ENCODE measurements around the gene BCAS1.
A peak's percentile ranks its signal among the peaks of the same experiment; 100 is the strongest.

Gene BCAS1

DNA sequence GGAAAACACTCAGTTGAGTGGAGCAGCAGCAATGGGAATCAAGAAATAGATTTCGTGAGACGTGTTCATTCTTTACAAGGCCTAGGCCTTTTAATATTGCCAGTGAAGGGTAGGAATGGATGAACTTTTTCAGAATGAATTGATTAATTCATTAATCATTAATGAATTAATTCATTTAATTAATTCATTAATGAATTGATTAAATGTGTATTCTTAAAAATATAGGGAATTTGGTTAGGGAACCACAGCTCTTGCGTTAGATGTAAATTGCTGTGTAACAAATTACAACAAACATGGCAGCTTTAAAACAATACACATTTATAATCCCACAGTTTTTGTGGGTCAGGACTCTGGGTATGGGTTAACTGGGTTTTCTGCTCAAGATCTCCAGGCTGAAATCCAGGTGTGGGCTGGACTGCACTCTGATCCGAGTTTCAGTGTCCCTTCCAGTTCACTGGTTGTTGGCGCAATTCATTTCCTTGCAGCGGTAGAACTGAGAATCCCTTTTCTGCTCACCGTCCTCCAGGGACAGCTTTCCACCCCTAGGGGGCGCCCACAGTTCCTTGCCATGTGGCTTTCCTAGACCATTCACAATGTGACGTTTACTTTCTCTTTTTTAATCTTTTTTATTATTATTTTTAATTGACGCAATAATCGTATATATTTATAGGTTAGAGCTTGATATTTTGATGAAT lies 32.8 kb upstream of the BCAS1 start:
- FAIRE-seq, result peak; percentile 74

DNA sequence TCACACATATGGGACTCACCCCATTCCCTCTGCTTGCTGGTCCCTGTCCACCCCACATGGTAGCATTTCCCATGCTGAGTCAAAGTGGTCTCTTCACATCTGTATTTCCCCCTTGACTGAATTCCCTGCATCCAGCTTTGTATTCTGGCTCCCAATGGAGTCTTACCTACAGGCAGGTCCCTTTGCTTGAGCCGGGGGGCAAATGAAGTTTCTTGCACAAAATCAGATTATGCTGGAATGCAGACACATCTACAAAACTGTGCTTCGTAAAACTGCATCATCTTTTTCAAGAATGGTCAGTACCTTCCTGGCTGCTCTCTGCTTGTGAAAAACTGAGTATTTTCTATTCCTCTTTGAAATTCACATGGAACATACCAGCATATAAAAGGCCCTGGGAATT lies 32.1 kb upstream of the BCAS1 start:
- no peak for FAIRE-seq

DNA sequence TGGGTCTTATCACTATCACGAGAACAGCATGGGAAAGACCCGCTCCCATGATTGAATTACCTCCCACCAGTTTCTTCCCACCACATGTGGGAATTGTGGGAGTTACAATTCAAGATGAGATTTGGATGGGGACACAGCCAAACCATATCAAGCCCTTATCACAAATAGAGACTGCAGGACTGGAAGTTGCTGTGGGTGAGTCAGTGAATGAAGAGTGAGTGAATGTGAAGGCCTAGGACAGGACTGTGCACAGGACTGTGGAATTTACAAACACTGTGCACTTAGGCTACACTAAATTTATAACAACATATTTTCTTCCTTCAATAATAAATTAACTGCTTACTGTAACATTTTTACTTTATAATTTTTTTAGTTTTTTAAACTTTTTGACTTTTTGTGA lies 30.2 kb upstream of the BCAS1 start:
- no peak for FAIRE-seq

DNA sequence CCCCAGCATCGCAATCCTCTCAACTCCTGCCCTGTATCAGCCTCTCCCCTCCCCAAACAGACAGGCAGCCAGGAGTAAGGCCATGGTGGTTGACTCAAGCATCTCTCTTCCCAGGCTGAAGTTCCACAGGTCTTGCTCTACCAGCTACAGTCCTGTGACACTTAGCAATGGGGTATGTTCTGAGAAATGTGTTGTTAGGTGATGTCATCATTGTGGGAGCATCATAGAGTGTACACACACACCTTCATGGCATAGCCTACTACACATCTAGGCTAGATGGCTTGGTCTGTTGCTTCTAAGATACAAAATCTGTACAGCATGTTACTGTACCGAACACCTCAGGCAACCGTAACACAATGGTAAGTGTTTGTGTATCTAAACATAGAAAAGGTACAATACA lies 29.5 kb upstream of the BCAS1 start:
- no peak for FAIRE-seq

DNA sequence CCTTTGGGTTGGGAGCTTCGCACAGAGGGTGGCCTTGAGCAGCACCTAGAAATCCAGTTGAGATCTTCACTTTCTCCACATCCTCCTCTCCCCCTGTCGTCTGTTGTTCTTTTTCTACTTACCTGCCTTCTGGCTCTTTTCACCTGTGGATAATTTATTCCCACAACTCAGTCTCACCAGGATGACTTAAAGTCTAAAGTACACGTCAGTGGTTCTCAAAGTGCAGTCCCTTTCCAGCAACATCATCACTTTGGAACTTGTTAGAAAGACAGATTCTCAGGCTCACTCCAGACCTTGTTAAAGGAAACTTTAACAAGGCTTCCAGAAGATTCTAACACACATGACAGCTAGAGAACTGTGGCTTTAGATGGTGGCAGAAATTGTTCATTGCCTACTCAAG lies 27.7 kb upstream of the BCAS1 start:
- no peak for FAIRE-seq

DNA sequence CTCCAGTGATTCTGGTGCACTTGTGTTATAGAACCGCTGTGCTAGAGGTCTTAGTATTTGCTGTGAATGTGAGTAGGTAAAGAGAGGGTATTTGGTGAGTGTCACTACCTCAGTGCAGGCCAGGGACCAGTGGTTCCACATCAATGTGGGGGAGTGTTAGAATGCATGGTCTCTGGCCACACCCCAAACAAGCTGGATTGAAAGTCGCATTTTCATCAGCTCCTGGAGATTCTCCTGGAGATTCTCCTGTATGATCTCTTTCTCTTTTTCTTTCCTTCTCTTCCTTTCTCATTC lies 26.8 kb upstream of the BCAS1 start:
- FAIRE-seq, result no peak

DNA sequence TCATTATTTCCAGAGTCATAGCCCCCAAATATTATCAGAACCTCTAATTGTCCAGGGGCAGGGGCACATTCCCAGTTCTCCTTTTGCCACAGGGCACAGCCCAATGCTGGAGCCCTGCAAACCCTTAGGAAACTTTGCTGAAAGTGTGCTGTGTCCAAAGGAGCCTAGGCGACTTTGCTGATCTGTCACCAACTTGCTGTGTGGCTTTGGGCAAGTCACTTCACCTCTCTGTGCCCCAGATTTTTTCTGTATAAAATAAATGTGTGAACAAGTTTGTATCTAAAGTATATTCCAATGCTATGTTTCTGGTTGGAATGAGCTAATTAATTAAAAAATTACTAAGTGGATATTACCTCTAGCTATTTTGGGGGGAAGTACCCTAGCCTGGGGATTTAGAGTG lies 25.4 kb upstream of the BCAS1 start:
- FAIRE-seq, result no peak

DNA sequence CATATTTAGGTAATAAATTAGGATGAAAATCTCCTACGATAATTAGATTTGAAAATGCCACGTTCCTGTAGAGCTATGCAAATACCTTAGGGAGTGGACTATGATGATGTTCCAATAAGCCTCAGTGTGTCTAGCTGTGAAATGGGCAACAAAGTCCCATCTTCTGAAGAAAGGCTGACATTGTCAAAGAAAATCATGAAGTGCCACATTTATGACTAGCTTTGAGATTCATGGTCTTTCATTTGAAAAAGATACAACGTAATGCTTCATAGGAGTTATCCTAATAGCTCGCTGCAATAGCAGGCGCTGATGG lies 23.8 kb upstream of the BCAS1 start:
- no peak for FAIRE-seq

DNA sequence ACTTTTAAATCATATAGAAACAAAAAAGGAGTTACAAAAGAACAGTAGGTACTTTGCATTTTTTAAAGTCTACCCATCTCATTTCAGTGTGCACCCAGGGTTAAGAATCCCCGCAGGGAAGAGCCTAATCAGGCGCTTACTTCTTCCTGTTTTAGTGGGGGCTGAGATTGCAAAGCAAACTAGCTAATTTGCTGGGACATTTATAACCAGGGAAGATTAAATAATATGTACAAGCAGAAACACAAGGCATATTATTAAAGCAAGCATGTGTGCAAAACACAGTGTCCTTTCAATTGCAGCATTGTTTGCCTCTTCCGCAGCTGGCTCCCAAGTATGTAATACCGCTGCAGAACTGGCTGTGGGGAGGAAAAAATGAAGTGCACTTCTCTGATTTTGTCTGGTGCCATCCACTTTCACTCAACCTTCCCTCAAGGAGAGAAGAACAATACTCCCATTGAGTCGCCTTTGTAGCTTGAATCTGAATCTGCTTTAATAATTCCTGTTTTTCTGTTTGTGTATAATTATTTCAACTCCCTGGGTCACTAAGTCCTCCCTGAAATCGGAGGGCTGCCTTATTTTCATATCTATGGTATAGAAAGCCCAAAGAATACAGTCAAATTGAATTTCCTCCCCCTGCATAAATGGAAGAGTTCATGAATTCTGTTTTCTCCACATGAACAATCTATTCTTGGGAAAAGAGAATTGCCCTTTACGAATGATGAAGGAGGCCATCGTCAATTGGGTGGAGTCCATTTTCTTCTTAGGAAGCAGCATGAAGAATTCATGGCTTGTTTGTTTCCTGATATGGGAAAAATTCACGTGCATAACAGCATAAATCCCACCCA lies 23.3 kb upstream of the BCAS1 start:
- FAIRE-seq, result no peak

DNA sequence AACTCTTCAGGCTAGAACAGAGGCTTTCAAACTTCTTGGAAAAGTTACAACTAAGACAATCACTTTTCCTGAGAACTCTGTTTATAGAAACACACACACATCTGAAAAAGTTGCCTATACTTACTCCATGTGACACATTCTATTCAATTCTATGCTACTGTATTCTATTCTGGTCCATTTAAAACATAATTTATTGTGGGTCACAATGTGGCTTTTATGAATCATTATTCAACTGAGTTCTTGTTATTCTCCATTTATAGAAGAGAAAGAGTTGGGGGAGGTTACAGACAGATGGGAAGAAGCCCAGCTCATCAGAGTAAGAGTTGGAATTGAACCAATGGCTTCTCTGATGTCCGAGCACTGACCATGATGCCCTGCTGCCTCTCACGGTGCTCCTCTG lies 21.6 kb upstream of the BCAS1 start:
- no peak for FAIRE-seq

DNA sequence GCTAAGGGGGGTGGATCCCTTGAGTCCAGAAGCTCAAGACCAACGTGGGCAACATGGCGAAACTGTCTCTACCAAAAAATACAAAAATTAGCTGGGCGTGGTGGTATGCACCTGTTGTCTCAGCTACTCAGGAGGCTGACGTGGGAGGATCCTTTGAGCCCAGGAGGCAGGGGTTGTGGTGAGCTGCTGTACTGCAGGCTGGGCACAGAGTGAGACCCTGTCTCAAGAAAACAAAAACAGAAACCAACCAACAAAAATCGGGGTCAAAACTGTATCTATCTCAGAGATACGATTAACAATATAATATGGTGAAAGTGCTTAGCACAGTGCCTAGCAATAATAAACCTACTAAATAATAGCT lies 20.7 kb upstream of the BCAS1 start:
- no peak for FAIRE-seq

DNA sequence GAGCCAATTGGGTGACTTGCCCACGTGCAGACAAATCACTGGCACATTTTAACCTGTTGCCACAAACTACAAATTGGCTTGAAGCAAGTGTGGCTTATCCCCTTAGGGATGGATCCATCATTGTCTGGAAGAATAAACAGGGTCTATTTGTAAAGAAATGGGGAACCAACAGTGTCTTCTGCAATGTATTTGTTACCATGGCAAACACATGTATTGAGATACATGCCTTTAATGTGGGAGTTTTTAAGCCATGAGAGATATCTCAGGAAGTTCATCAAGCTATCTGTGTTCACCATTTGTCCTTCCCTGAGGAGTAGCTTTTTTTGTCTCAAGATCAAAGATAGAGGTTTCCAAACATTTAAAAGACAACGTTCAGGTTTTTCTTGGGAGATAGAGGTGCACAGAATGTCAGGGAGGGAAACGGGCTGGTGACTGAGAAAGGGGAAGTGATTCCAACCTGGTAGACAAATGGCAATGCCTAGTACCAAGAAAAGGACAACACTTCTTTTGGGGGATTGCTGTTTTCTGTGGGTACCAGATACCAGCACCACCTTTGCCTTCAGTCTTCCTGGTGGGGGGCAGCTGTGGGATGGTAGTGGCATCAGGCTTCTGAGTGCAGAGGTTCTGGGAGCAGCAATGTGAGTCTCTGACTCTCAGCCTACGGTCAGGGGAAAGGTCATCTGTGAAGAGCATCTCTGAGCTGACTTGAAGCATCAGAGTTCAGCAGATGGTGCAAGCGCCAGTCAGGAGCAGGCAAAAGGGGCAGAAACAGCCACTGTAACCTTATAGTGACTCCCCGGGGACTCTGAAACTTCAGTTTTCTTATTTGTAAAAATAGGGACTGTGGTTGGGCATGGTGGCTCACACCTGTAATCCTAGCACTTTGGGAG lies 20.1 kb upstream of the BCAS1 start:
- no peak for FAIRE-seq

DNA sequence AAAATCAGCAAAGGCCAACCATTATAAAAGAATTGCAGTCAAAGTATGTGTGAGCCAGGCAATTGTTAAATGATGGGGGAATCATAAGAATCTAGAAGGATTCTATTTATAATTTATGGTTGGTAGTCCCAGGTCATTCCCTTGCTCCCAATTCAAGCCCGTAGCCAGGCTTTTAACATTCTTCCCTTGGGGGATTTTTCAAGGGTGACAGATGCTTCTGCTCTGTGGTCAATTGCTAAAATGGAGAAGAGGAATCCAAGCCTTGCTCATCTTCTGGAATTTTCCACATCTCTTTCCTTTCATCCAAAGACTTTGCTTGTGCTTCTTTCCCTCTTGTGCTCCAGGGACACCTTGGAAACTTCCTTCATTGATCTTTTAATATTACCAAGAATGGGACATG lies 18.0 kb upstream of the BCAS1 start:
- FAIRE-seq, result no peak

DNA sequence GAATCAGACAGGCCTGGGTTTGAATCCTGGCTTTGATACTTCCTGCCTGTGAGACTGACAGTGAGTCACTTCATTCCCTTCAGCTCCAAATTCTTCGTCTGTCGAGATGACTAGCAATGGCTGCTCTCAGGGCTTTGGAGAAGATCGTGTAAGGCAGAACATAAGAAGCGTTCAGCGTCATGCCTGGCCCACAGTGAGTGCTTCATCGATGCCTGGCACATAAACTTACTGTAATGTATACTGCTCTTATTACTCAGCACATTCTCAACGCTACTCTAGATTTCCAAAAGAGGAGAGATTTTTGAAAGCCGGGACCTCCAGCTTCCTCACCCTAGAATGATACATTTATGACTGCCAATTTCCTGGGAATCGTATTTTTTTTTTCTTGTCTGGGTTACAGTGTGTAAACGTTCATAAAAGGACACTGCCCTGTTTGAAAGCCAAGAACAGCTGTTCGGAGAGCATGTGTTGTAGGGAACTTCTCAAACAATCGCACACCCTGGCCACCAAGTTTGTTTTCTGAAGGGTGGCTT lies 16.2 kb upstream of the BCAS1 start:
- no peak for FAIRE-seq

DNA sequence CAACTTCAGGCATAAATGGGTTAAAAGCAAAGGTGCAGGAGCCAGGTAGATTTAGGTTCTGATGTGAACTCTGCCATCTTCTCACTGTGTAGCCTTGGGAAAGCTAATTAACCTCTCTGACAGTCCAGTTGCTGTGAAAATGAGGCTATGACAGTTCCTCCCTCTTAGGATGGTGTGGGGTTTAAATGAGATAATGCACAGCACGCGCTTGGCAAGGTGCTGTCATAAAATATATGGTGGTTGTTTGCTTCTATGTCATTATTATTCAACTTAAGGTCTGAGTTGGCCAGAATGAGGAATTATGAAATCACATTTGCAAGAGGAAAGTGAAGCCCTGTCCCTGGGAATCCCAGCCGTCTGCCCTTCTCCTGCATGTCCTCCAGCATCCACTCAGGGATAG lies 15.5 kb upstream of the BCAS1 start:
- FAIRE-seq, result no peak

DNA sequence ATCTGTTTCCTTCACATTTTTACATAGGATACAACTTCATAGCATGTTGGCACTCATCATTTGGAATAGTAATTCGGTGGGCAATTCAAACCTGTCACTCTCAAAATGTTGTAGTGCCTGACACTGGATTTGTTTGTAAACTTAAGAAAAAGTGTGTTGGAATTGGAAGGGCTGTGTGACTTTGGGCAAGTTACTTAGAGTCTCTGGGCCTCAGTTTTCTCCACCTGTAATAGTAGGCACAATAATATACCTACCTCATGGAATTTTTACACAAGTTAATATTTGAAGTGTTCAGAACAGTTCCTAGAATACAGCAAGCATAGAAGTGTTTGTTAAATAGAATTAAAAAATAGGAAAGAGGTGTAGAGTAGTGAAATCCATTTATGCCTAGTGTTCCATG lies 15.0 kb upstream of the BCAS1 start:
- FAIRE-seq, result no peak

DNA sequence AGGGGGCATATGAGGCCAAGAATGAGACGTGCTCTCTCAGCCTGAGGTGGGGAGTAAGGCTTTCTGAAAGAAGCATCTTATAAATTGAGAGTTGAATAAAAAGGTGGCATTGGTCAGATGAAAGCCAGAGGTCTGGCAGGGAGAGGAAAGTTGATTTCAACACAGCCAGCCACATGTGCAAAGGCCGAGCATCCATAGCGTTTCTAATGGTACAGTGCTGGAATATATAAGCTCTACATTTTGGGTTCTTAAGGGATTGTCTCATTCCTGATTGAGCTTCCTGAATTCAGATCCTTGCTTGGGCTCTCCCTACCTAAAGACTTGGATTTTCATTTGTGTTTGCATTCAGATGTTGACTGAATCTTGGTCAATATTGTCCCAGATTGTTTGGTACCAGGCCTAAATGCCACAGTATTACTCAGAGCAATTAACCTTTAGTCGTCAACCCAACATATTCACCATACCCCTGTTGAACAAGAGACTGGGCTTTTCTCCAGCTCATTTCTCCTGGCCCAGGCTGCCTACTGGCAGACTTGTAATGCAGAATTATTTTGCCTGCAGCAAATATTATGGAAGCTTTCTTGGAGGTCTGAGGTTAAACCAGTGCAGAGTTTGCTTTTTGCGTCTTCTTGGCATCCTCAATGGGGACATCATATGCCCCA lies 14.5 kb upstream of the BCAS1 start:
- FAIRE-seq, result no peak

DNA sequence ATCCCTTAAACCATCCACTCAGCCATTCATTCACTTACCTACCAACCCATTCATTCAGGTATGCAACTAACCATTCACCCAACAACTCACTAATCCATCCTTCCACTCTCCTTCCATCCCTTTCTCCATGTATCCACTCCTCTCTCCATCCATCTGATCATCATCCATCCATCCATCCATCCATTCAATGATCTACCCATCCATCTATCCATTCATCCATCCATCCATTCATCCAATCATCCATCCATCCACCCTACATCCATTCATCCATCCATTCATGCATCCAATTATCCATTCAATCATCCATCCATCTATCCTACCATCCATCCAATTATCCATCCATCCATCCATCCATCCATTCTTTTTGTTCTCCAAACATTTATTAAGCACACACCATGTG lies 13.8 kb upstream of the BCAS1 start:
- FAIRE-seq, result no peak

DNA sequence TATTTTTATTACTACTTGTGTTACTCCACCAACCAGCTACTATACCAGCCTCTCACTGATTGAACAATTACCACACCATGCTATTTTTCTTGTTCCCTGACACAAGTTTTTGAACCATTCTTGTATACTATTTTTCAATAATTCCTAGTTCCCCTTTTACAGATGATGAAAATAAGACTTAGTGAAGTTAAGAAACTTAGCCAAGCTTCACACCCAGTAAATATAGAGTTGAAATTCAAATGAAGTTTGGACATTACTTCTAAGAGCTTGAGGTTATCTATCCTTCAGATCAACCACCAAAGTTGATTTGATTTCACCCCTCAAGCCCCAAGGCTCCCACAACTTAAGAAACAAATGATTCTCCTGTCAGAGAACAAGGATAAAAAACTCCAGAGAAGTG lies 13.1 kb upstream of the BCAS1 start:
- FAIRE-seq, result no peak

DNA sequence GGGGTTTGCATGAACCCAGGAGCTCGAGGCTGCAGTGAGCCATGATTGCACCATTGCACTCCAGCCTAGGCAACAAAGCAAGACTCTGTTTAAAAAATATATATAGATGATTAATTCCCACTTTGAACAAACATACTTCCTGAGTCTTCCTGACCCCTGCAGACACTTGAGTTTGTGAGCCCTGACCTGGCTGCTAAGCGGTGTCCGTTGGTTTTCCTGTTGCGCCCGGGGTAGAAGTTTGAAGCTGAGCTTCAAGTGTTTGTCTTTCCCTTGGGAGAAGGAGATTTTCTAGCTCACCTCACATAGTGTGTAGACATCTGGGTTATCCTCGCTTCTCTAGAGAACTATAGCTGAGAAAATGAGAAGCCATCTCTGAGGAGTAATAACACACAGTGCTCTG lies 11.7 kb upstream of the BCAS1 start:
- no peak for FAIRE-seq

DNA sequence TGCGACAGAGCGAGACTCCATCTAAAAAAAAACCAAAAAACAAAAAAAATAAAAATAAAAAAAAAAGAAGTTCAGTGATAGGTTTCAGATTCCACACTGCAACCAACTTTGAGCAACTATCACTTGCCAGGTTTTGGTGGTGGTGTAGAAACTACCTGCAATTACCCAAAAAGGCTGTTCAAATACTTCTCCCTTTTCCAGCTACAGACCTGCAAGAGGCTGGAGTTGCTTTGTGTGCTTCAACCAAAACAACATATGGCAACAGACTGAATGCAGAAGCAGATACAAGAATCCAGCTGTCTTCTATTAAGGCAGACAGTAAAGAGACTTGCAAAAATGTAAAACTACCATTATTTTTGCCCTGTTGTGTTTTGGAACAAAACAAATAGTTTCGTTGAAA lies 9.3 kb upstream of the BCAS1 start:
- FAIRE-seq, result no peak

DNA sequence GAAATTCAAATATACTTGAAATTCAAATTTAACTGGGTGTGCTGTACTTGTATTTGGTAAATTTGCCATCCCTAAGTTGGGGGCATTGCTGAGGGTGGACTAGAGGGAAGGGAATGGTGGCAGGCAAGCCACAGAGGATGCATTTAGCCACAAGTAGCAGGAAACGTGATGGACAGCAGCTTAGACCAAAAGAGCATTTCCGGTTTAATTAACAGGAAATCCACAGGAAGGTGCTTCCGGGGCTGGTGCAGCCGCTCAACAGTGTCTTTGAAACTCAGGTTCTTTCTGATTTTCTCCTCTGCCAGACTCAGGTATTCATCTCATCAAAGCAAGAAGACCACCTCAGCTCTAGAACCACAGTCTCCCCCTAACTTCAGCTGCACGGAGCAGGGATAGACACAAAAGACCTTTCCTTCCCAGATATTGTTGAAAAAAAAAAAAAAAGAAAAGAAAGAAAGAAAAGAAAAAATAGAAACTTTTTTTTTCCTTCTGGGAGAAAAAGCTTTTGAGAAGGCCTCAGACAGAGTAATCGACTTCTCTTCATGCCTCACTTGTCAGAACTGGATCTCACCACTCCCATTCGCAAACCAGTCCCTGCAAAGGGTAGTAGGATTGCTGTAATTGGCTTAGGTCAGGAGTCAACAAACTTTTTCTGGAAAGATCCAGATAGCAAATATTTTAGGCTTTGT lies 8.0 kb upstream of the BCAS1 start:
- no peak for FAIRE-seq

DNA sequence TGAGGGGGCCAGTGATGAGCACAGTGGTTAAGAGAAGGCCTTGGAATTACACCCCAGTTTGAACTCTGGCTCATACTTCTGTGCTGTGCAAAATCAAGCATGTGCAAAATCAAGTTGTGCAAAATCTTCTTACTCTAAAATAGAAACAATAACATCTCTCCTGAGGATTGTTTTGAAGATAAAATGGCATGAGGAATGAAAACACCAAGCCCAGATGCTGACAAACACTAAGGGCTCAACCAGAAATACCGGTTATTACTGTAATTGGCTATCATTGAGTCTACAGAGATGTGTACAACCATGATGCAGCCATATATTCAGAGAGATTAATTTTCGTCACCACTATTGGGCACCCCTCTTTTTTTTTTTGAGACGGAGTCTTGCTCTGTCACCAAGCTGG lies 5.9 kb upstream of the BCAS1 start:
- no peak for FAIRE-seq

All from G401.6 (cell line).